Parathyroid adenoma (tissue), 2 donors: ENCODE data around the gene MYO6.

ENCODE experiments used
- H2AFZ ChIP-seq: fragments of 300-600 bp; sonication (generic); one replicate; pipeline ENCODE4 v1.7.0; 2017; ENCODE audit warnings: antibody characterized with exemption, mild to moderate bottlenecking
- H3K27ac ChIP-seq: fragments of 300-600 bp; sonication (generic); one replicate; pipeline ENCODE4 v1.7.0; 2017
- H3K27me3 ChIP-seq: fragments of 300-600 bp; sonication (generic); one replicate; pipeline ENCODE4 v1.7.0; 2017; ENCODE audit warnings: low read length; ENCODE audit not compliant: control insufficient read depth, insufficient read depth
- H3K36me3 ChIP-seq: fragments of 300-600 bp; sonication (generic); one replicate; pipeline ENCODE4 v1.7.0; 2017; ENCODE audit warnings: low read length; ENCODE audit not compliant: control insufficient read depth, insufficient read depth
- H3K4me1 ChIP-seq: fragments of 300-600 bp; sonication (generic); one replicate; pipeline ENCODE4 v1.7.0; 2017; ENCODE audit warnings: control low read depth
- H3K4me2 ChIP-seq: fragments of 300-600 bp; sonication (generic); one replicate; pipeline ENCODE4 v1.7.0; 2017; ENCODE audit warnings: low read length
- H3K4me3 ChIP-seq: fragments of 300-600 bp; sonication (generic); one replicate; pipeline ENCODE4 v1.7.0; 2017; ENCODE audit warnings: low read depth, low read length
- H3K79me2 ChIP-seq: fragments of 300-600 bp; sonication (generic); one replicate; pipeline ENCODE4 v1.7.0; 2017; ENCODE audit warnings: control low read depth
- H3K9ac ChIP-seq: fragments of 300-600 bp; sonication (generic); one replicate; pipeline ENCODE4 v1.7.0; 2017; ENCODE audit warnings: mild to moderate bottlenecking
- H3K9me3 ChIP-seq: fragments of 300-600 bp; sonication (generic); one replicate; pipeline ENCODE4 v1.7.0; 2017; ENCODE audit warnings: low read length; ENCODE audit not compliant: control insufficient read depth
- CTCF ChIP-seq: fragments of 300-600 bp; sonication (generic); IDR thresholded peaks from one replicate; pipeline ENCODE4 v1.7.0; 2017; ENCODE audit warnings: antibody characterized with exemption, mild to moderate bottlenecking
- donor health status: primary hyperparathyroidism.

The MYO6 gene

DNA sequence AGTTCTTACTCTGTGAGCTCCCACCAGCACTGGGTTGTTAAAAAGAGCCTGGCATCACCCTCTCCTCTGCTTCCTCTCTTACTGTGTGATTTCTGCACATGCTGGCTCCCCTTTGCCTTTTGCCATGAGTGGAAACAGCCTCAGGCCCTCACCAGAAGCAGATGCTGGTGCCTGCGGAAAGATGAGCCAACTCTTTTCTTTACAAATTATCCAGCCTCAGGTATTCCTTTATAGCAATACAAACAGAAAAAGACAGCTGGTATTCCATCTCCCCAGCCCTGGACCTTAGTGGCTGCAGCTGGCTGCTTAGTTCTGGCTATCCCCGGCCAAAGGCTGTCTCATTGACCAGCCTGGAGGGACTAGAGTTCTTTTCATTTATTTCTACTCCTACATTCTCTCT is 194.3 kb downstream of the MYO6 start:
- Histone ChIP-seq H2AFZ (no peak overlapping the region), H3K9ac (no peak overlapping the region), H3K4me3 (no peak overlapping the region), H3K36me3 (no peaks in the 10 kb centered on the region), H3K27me3 (no peaks in the 10 kb centered on the region), H3K4me2 (no peak overlapping the region), H3K79me2 (no peaks in the 10 kb centered on the region), H3K4me1 (no peaks in the 10 kb centered on the region), H3K9me3 (no peaks in the 10 kb centered on the region), H3K27ac (no peak overlapping the region)
- TF ChIP-seq CTCF: no peak

DNA sequence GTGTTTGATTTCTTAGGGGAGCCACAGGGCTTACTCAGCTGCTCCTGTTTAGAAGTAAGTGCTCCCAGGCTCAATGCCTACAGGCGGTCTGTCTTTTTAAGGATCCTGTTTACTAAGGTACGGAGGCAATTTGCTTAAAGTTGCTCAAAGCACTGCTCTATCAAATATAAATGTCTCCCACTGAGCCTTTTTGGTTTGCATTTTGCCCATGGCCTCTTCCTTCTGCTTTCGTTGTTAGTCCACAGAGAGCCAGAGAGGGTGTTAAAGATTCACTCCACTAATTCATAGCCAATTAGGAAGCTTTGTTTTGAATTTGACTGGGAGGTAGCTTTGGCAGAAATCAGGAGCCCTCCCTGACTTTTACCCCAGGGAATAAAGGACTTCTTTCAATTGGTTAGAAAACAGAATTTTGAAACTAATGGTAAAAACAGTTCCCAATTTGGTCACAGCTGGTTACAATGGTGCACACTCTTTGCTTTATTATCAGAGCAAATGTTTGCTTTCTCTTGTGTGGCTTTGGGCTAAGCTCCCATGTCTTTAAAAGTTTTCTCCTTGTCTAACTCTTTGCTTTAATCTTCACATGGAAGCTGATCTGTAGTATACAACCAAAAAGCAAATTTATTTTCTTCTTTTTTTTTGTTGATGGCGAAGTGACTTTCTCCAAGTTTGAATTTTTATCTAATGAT is 197.2 kb downstream of the MYO6 start:
- no peak for TF ChIP-seq CTCF
- Histone ChIP-seq H3K79me2 (no peaks in the 10 kb centered on the region), H3K4me1 (no peaks in the 10 kb centered on the region), H3K27me3 (no peaks in the 10 kb centered on the region), H3K9me3 (no peaks in the 10 kb centered on the region), H3K36me3 (no peaks in the 10 kb centered on the region), H3K4me3 (no peak overlapping the region), H2AFZ (no peak overlapping the region), H3K9ac (no peak overlapping the region), H3K27ac (no peak overlapping the region), H3K4me2 (no peak overlapping the region)

DNA sequence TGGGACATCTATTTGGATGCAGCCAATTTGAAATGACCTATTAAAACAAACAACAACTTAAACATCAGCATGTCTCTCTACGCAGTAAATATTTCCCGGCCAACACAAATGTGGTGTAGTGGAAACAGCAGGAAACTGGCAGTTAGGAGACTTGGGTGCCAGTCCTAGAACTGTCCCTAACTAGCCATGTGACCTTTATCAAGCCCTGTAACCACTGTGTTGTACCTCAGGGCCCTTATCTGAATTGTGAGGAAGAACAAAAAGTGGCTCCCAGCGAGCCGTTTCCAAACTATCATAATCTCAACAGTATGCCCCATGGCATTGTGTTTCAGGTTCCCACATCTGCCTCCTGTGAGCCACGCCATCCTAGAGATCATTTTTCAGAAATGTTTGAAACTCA is 198.9 kb downstream of the MYO6 start:
- Histone ChIP-seq H3K4me3 (no peak overlapping the region), H3K4me2 (no peak overlapping the region), H3K36me3 (no peaks in the 10 kb centered on the region), H3K9ac (no peak overlapping the region), H2AFZ (no peak overlapping the region), H3K9me3 (no peaks in the 10 kb centered on the region), H3K27me3 (no peaks in the 10 kb centered on the region), H3K27ac (no peak overlapping the region), H3K4me1 (peaks cover 5% of the 10 kb centered on the region), H3K79me2 (no peaks in the 10 kb centered on the region)
- TF ChIP-seq CTCF: no peak

DNA sequence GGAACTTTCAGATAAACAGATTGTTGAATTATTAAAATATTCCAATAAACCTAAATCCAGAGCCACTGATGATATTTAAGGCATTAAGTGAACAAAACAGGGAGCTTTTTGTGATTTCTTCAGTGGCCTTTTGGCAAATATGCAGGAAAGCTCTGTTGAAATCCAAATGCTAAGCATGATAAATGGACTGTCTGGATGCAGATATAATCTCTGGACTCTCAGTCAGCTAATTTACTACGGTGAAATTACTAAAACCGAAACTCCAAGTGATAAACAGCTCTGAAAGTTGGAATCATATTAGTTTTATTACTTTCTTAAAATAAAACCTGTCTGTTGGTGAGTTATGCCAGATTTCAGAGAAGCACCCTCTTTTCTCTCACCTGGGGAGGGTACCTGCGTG is 203.1 kb downstream of the MYO6 start:
- Histone ChIP-seq H3K36me3 (no peaks in the 10 kb centered on the region), H3K4me3 (no peak overlapping the region), H3K27me3 (no peaks in the 10 kb centered on the region), H3K4me2 (peak overlapping the region; percentile 7), H3K79me2 (no peaks in the 10 kb centered on the region), H3K4me1 (peaks cover 5% of the 10 kb centered on the region), H3K27ac (no peak overlapping the region), H2AFZ (no peak overlapping the region), H3K9me3 (no peaks in the 10 kb centered on the region), H3K9ac (no peak overlapping the region)
- no peak for TF ChIP-seq CTCF

GRCh38 chr6:75963569-75963968 is 214.5 kb downstream of the MYO6 start:
- Histone ChIP-seq H3K4me3 (no peak overlapping the region), H3K4me2 (no peak overlapping the region), H3K36me3 (no peaks in the 10 kb centered on the region), H3K4me1 (no peaks in the 10 kb centered on the region), H2AFZ (no peak overlapping the region), H3K79me2 (no peaks in the 10 kb centered on the region), H3K9me3 (no peaks in the 10 kb centered on the region), H3K27ac (no peak overlapping the region), H3K27me3 (no peaks in the 10 kb centered on the region), H3K9ac (no peak overlapping the region)
- no peak for TF ChIP-seq CTCF
